Suppressor macrophage treated with lipopolysaccharide for 4 hours (primary cell): Measurements from ENCODE around the gene COX8A.

Source experiments
- DNase-seq: peaks from one replicate; pipeline ENCODE4 v3.0.0-alpha.2; 2020

Gene COX8A

GRCh38 chr11:64004590-64004984 lies 30.2 kb downstream of the COX8A start:
- DNase-seq = no peak

DNA sequence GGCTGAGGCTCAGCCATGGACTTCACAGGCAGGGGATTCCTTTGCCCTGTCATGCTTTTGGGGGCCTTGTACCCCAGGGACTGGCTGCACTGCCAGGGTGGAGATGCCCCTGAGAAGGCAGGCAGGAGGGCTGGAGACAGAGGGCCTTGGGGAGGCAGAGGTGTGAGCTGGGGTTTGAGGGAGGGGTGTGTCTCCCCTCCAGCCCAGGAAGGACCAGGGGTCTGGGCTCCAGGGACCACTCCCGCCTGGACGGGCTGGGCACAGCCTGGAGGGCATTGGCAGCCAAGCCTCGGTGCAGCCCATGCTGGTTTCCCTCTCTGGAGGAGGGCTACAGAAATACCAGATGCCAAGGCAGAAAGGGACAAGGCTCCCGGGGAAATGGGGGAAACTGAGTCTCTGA lies 31.3 kb downstream of the COX8A start:
- no peak for DNase-seq

- no peak for DNase-seq
Measured at GRCh38 chr11:64006398-64006797, 32.0 kb downstream of the COX8A start.

DNA sequence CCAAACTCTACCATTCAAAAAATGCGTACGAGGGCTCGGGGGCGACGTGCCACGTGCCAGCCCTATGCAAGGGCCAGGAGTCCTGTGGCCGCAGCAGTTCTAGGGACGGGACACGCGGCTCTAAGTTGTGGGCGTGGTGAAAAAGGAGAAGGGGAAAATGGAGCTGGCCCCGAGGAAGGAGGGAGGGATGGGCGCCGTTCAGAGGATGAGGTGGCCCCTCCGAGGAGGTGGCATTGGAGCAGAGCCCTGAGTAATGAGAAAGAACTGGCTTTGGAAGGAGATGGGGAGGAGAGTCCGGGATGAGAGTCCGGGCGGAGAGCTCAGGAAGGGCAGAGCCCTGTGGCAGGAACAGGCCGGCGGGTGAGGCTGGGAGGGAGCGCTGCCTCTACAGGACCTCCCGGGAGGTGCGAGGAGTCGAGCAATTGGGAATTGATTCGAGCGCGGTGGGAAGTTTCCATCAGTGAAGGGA lies 32.8 kb downstream of the COX8A start:
- peak; percentile 63 for DNase-seq

DNA sequence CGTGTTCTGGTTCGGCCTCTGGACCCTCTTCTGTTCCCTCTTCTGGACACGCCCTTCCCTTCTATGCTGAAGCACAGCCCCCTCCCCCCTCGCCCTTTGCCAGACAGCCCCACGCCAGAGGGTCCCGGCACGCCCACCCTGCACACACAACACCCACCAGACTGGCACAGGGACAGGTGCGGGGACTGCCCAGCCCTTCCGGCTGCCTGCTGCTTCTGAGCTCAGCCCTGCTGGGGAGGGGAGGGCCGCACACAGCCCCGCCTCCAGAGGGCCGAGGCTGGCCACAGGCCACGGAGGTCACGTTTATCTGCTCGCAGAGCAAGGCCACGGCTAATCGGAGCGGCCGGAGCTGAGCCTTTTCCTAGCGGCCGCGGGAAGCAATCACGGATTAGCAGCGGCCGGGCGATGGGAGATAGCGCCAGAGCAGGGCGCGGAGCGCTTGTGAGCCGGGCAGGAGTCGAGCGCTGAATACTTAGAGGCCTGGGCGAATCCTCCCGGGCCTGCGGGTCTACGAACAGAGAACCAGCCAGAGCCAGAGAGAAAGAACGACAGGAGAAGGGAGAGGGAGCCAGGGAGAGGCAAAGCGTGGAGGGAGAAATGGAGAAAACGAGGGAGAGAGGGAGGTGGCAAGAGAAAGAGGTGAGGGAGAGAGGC lies 33.3 kb downstream of the COX8A start:
- DNase-seq = peak; percentile 76

DNA sequence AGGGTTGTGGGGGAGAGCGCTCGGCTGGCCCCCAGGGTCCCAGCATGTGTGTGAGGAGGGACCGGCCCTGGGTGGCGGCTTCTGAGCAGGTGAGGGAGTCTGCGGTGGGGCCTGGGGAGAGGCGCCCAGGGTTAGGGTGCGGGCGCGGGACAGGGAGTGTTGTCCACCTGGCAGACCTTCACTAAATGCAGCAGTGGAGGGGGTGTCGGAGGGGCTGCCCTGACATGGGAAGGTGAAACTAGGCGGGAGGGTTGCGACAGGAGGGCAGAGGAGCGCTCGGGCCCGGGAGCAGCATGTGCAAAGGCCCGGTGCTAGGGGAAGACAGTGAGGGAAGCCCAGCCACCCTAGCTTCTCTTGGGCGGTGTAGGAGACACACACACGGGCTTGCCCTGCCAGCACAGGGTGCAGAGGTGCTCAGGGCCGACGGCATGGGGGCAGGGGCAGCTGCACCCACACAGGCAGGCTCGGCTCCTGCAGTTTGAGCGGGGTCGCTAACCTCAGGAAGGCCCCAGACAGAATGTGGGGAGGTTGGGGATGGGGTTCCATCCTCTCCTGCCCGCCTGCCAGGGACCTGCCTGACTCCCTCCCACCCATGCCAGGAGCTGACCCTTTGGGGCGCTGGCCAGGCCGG lies 34.0 kb downstream of the COX8A start:
- DNase-seq = no peak

- no peak for DNase-seq
Measured at GRCh38 chr11:64008914-64009633, 34.7 kb downstream of the COX8A start.

- DNase-seq = no peak
Measured at GRCh38 chr11:64009710-64010109, 35.3 kb downstream of the COX8A start.

DNA sequence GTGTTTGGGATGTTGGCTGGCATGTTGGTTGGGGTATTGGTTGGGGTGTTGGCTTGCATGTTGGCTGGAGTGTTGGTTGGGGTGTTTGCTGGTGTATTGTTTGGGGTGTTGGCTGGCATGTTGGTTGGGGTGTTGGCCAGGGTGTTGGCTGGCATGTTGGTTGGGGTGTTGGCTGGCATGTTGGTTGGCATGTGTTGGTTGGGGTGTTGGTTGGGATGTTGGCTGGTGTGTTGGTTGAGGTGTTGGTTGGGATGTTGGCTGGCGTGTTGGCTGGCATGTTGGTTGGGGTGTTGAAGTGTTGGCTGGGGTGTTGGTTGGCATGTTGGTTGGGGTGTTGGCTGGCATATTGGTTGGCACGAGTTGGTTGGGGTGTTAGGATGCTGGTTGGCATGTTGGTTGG lies 36.4 kb downstream of the COX8A start:
- no peak for DNase-seq

- no peak for DNase-seq
Measured at GRCh38 chr11:64011371-64011770, 37.0 kb downstream of the COX8A start.

GRCh38 chr11:64013141-64013896 lies 38.9 kb downstream of the COX8A start:
- no peak for DNase-seq

- no peak for DNase-seq
Measured at GRCh38 chr11:64014356-64014755, 39.9 kb downstream of the COX8A start.

- DNase-seq = no peak
Measured at GRCh38 chr11:64015510-64015909, 41.1 kb downstream of the COX8A start.

GRCh38 chr11:64015935-64016845 lies 41.8 kb downstream of the COX8A start:
- DNase-seq = no peak

DNA sequence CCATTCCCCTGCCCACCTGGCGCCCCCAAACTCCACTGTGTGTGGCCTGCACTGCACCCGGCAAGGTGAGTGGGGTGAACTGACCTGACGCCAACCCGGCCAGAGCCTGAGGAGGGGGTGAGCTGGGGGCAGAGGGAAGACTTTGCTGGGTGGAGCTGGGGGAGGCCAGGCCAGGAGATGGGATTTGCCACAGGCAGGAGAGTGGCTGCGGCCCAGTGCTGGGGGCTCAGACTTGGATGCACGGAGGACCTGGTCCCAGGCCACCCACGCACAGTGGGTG lies 43.5 kb downstream of the COX8A start:
- DNase-seq = no peak

GRCh38 chr11:64018310-64018709 lies 43.9 kb downstream of the COX8A start:
- no peak for DNase-seq

- no peak for DNase-seq
Measured at GRCh38 chr11:64019106-64020037, 45.0 kb downstream of the COX8A start.

DNA sequence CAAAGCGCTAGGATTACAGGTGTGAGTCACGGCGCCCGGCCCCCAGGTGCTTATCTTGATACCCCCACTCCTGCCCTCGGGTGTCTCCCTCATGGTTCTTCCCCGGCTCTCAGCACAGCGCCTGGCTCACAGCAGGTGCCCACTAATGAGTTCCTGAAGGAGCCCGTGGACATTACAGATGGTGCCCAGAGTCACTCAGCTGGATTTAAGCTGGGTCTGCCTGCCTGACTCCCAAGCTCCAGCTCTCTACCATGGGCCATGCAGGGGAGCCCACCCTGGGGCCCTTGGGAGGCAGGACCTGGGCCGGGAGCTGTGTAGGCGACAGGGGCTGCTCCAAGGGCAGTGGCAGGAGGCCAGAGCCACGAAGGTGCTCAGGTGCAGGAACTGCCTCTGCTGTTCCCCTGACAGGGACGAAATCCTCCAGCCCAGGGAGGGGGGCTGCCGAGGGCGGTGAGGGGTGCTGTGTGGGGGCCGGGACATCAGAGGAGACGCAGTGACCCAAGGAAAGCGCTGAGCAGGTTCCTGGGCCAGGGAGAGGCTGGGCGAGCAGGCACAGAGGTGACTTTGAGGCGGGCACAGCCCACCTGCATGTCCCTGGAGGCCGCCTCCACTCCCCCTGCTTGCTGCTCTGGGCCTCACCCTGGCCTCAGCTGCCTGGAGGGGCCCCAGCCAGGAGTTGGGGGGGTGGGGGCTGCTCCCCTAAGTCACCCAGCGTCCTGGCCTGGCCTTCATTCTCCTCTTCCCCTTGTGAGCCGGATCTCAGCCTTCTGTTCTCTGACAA lies 46.7 kb downstream of the COX8A start:
- DNase-seq = no peak

GRCh38 chr11:64021757-64022093 lies 47.3 kb downstream of the COX8A start:
- no peak for DNase-seq

GRCh38 chr11:64022125-64022784 lies 47.8 kb downstream of the COX8A start:
- DNase-seq = no peak
